ENCODE measurements around the gene HSPG2. TPM values are rescaled to one million over a fixed set of nuclear protein-coding genes. Genes with fewer than 3 reads are reported as not detected.

Gene HSPG2
- total and polyA plus RNA-seq, 2 of the 8 experiments (the other 6 are each of a cell fraction or from before 2014, with no cell fraction given), result 17.8 to 111 TPM

DNA sequence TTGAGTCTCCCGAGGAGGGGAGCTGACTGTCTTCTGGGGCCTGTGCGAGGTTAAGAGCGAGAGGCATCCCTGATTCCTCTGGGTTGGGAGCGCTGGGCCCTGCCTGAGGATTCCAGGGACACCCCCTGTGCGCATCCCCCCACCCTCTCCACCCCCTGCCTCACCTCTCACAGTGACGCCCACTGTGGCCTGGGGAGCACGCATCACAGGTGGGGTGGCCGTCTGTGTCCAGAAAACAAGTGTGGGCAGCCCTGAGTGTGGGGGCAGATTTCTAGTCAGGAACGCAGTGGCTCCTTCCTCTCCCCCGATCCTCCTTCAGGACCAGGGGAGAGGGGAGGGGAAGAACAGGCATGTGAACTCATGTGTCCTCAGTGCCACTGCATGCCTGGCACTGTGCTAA, 63.3 kb downstream of the HSPG2 start:
- H3K9me3 ChIP-seq (ENCODE audit: insufficient read depth in 2 of 2, low read depth in 1 of 2, low read length in 1 of 2), result no peaks in the 10 kb centered on the region
- no peak overlapping the region for H2AFZ ChIP-seq (ENCODE audit: low read length)
- H3K4me1 ChIP-seq (replicated peaks in 1 of 4; ENCODE audit: control insufficient read depth in 3 of 4, insufficient read depth in 4 of 4, low read length in 3 of 4), result no peaks in the 10 kb centered on the region; a peak in 1 of 7 replicates
- H2BK20ac ChIP-seq (ENCODE audit: low read length), result no peak overlapping the region
- no peak overlapping the region for H3K23ac ChIP-seq (ENCODE audit: insufficient read length)
- no peak overlapping the region; a peak in 1 of 7 replicates for H3K9ac ChIP-seq (replicated peaks in 1 of 4; ENCODE audit: extremely low read depth in 1 of 4, low read depth in 3 of 4, low read length in 3 of 4)
- H4K91ac ChIP-seq (replicated peaks; ENCODE audit: insufficient read length, low read length), result no peak overlapping the region
- WGBS, 2 experiments (ENCODE audit: extremely low coverage in 1 of 2, insufficient coverage in 1 of 2, insufficient read length in 1 of 2, insufficient replicate concordance in 2 of 2, low coverage in 1 of 2, low lambda C conversion rate in 2 of 2, missing lambda C conversion rate in 1 of 2), result 92% methylated on average over 7 of the region's 10 CpGs; no CpG with 5 or more reads in 1 of the 2 experiments
- no peak overlapping the region for H3K27ac ChIP-seq (ENCODE audit: low read depth, low read length)
- no peak overlapping the region for H2BK120ac ChIP-seq (replicated peaks; ENCODE audit: low read depth, low read length)
- H3K18ac ChIP-seq (ENCODE audit: extremely low read depth, low read length), result no peak overlapping the region
- H3K4ac ChIP-seq (replicated peaks; ENCODE audit: insufficient read length, low read depth, low read length), result no peak overlapping the region
- no peaks in the 10 kb centered on the region for H3K23me2 ChIP-seq (ENCODE audit: low read depth, low read length)
- H3K79me2 ChIP-seq (ENCODE audit: control insufficient read depth in 1 of 2, insufficient read depth in 2 of 2, low read length in 2 of 2), result no peaks in the 10 kb centered on the region
- no peak overlapping the region for H2BK15ac ChIP-seq (ENCODE audit: low read length)
- H2AK5ac ChIP-seq (ENCODE audit: low read depth, low read length), result no peak overlapping the region
- no peak overlapping the region for H3K14ac ChIP-seq (ENCODE audit: insufficient read length)
- FAIRE-seq (no peak), DNase-seq (ENCODE audit: low read depth in 1 of 2, low spot score in 2 of 2) (no peak)
- H4K8ac ChIP-seq (ENCODE audit: extremely low read depth, insufficient read depth, low read length), result 0 out of 2 replicates have a peak overlapping the region, but pooled peaks have one; percentile 8
- H3K4me3 ChIP-seq (ENCODE audit: extremely low read depth in 1 of 4, insufficient read depth in 2 of 4, low read depth in 3 of 4, low read length in 4 of 4), result no peak overlapping the region
- 0 out of 2 replicates have a peak overlapping the region, but pooled peaks have one; percentile 13 for H2BK5ac ChIP-seq (ENCODE audit: low read depth, low read length)
- no peaks in the 10 kb centered on the region for H3K79me1 ChIP-seq (ENCODE audit: low read depth, low read length)
- peaks cover 21 to 58% (median 46%) of the 10 kb centered on the region in 4 experiments for H3K36me3 ChIP-seq (ENCODE audit: control insufficient read depth in 2 of 4, insufficient read depth in 4 of 4, low read length in 3 of 4)
- H4K20me1 ChIP-seq (replicated peaks in 1 of 2; ENCODE audit: control insufficient read depth in 1 of 2, insufficient read depth in 2 of 2, low read length in 2 of 2), result peaks cover 0 to 5% of the 10 kb centered on the region in 2 experiments
- no peaks in the 10 kb centered on the region; a peak in 1 of 7 replicates for H3K27me3 ChIP-seq (replicated peaks in 1 of 4; ENCODE audit: control insufficient read depth in 3 of 4, extremely low read depth in 1 of 4, insufficient read depth in 3 of 4, low read length in 3 of 4)
- no peak overlapping the region for H2BK12ac ChIP-seq (ENCODE audit: low read depth, low read length)
- H3K56ac ChIP-seq (replicated peaks; ENCODE audit: insufficient read length, low read depth, low read length), result no peak overlapping the region
- no peak overlapping the region for H4K5ac ChIP-seq (ENCODE audit: insufficient read length, low read depth, low read length)
- ChIA-PET POLR2A (ENCODE audit: partially characterized antibody) (no interaction called here), CTCF (ENCODE audit: partially characterized antibody) (no interaction called here)
- H3K4me2 ChIP-seq (ENCODE audit: insufficient read depth in 1 of 2, low read depth in 2 of 2, low read length in 2 of 2), result no peak overlapping the region
- TF ChIP-seq BACH1 (IDR thresholded peaks at IDR 0.05; ENCODE audit: low read length) (no peak), YY1 (IDR thresholded peaks at IDR 0.05; ENCODE audit: low read depth, low read length) (no peak), BRCA1 (IDR thresholded peaks at IDR 0.05; ENCODE audit: low read depth, low read length) (no peak), FOSL1 (IDR thresholded peaks at IDR 0.05; ENCODE audit: insufficient read depth, low read depth, low read length) (no peak), POLR2AphosphoS5 (IDR thresholded peaks at IDR 0.05; ENCODE audit: low read depth, low read length) (no peak), RFX5 (IDR thresholded peaks at IDR 0.05; ENCODE audit: borderline replicate concordance, low read depth, low read length) (no peak), SIX5 (IDR thresholded peaks at IDR 0.05; ENCODE audit: low read depth, low read length) (no peak), EZH2 (IDR thresholded peaks at IDR 0.05; ENCODE audit: low read depth, low read length, severe bottlenecking) (no peak), NRF1 (IDR thresholded peaks at IDR 0.05; ENCODE audit: low read depth, low read length) (no peak), JUN (IDR thresholded peaks at IDR 0.05; ENCODE audit: low read depth, low read length) (no peak), HDAC6 (IDR thresholded peaks at IDR 0.05; ENCODE audit: low read depth, low read length) (no peak), SP1 (IDR thresholded peaks at IDR 0.05; ENCODE audit: low read depth, low read length) (no peak), NANOG (IDR thresholded peaks at IDR 0.05; ENCODE audit: insufficient read depth, low read depth, low read length, poor library complexity, severe bottlenecking) (no peak), KDM4A (IDR thresholded peaks at IDR 0.05; ENCODE audit: low read depth, low read length, severe bottlenecking) (no peak)
- TF ChIP-seq, protein P1, sequence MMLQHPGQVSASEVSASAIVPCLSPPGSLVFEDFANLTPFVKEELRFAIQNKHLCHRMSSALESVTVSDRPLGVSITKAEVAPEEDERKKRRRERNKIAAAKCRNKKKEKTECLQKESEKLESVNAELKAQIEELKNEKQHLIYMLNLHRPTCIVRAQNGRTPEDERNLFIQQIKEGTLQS (IDR thresholded peaks at IDR 0.05; ENCODE audit: insufficient read depth, low read depth, low read length), result no peak
